ENCODE results near the gene HOXC11. TPM values are rescaled to one million over a fixed set of nuclear protein-coding genes. Genes with fewer than 3 reads are reported as not detected.

The HOXC11 gene
- total RNA-seq, 4 donors from 2014 or later: 0.20 to 0.63 (median 0.60) TPM; not detected in 1

DNA sequence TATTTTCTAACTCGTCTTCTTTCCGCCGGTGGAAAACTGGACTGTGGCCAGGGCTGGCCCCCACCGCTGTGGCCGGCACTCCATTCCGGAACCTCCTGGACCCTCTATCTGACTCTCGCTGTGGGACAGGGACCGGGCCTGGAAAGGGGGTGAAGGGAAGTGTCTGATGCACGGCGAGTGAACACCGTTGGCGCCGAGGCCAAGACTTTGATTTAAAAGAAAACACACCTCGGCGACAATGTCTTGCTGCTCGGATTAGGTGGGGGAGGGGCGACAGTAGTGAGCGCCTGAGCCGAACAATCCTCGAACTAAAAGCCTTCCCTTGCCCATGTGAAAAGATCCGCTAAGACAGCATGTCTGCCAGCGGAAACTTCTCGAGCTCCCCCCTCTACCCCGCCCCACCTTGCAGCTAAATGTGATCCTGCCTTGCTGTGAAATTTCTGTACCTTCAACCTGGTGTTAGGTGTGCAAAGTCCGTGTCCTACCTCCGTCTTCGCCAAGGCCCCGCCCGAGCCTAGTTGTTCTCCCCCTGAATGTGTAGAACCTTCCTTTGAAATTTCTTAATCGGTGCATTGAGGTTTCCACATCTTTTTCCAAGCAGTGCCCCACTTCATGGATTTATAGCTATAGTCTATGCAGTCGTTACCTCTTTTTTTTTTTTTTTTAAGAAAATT lies 2.7 kb downstream of the HOXC11 start:
- WGBS, 2 donors: 30 to 33% methylated on average over 31 of the region's 31 CpGs
- H3K4me3 ChIP-seq: peak overlapping the region in 2 of 4 donors; percentile 49
- H3K9me3 ChIP-seq: no peaks in the 10 kb centered on the region
- no peak for DNase-seq (ENCODE audit: low spot score in 2 of 2)
- TF ChIP-seq EP300 (IDR thresholded peaks at IDR 0.05) (no peak), POLR2A (IDR thresholded peaks at IDR 0.05) (no peak)
- TF ChIP-seq, protein P1, sequence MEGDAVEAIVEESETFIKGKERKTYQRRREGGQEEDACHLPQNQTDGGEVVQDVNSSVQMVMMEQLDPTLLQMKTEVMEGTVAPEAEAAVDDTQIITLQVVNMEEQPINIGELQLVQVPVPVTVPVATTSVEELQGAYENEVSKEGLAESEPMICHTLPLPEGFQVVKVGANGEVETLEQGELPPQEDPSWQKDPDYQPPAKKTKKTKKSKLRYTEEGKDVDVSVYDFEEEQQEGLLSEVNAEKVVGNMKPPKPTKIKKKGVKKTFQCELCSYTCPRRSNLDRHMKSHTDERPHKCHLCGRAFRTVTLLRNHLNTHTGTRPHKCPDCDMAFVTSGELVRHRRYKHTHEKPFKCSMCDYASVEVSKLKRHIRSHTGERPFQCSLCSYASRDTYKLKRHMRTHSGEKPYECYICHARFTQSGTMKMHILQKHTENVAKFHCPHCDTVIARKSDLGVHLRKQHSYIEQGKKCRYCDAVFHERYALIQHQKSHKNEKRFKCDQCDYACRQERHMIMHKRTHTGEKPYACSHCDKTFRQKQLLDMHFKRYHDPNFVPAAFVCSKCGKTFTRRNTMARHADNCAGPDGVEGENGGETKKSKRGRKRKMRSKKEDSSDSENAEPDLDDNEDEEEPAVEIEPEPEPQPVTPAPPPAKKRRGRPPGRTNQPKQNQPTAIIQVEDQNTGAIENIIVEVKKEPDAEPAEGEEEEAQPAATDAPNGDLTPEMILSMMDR (IDR thresholded peaks at IDR 0.05): no peak
- no peaks in the 10 kb centered on the region for H3K36me3 ChIP-seq
- peaks cover 0 to 40% (median 21%) of the 10 kb centered on the region in 4 donors for H3K4me1 ChIP-seq
- no peak overlapping the region for H3K27ac ChIP-seq
- peaks cover 0 to 99% of the 10 kb centered on the region in 2 donors for H3K27me3 ChIP-seq

DNA sequence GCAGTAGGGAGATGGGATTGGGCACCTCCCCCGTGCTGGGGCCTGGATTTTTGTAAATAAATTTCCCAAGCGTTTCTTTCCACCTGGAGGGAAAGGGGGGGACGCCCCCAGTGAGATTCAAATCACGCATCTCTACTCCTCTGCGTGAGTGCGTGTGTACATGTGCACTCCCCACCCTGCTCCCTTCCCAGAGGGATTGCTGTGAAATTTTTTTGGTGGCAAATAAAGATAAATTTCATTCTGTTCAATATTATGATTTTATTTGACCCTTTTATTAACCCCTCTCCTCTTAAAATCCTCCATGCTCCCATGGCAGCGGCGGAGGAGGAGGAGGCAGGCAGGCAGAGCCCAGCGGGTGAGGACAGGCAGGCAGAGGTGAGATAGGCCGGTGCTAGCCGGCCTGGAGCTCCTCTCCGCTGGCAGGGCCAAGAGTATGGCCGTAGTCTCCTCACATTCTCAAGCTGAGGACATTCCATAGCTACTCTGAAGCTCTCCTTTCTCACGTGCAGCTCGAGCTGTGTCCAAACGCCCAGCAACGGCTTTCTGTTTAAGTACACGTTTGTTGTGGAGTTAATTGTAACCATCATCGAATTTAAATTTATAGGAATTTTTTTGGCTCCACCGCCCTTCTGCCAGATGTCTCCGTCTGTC lies 3.4 kb downstream of the HOXC11 start:
- Histone ChIP-seq H3K27ac (no peak overlapping the region), H3K4me3 (no peak overlapping the region), H3K36me3 (no peaks in the 10 kb centered on the region), H3K27me3 (peaks cover 0 to 99% of the 10 kb centered on the region in 2 donors), H3K9me3 (no peaks in the 10 kb centered on the region), H3K4me1 (peaks cover 0 to 40% (median 21%) of the 10 kb centered on the region in 4 donors)
- TF ChIP-seq EP300 (IDR thresholded peaks at IDR 0.05) (no peak), POLR2A (IDR thresholded peaks at IDR 0.05) (no peak)
- TF ChIP-seq, protein P1 (IDR thresholded peaks at IDR 0.05): no peak
- DNase-seq (ENCODE audit: low spot score in 2 of 2): no peak
- WGBS, 2 donors: 61 to 70% methylated on average over 21 of the region's 21 CpGs

DNA sequence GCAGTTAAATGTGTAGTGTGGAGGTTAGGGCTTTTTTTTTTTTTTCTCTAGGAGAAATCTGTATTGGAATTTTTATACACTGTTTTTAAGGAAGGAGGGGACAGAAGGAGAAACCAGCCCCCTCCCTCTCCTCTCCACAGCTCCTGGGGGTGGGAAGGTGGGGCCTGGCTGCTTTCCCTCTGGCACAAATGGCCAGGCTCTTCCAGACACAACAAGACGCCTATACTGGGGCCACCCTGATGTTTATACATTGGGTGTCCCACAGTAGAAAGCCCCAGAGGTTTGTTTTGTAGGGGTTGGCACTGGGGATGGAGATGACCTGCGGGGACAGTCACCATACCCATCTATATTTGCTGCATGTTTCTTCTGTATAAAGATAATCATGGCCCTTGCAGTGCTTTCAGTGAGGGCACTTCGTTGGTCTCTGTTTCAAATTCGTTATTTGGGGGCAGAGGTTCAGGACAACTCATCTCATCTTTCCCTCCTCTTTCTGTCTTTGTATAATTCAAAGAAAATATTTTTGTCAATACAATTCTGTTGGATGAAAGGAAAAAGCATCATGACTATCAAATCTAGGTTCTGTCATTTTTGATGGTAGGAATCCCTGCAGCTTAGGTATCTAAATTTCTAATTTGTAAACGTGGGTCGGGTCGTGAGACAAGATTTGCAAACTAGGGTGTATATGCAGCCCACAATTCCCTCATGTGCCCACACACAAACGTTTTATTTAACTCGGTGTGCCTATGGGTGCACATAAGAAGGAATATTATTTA lies 4.1 kb downstream of the HOXC11 start:
- WGBS, 2 donors: 59 to 64% methylated on average over 9 of the region's 9 CpGs

DNA sequence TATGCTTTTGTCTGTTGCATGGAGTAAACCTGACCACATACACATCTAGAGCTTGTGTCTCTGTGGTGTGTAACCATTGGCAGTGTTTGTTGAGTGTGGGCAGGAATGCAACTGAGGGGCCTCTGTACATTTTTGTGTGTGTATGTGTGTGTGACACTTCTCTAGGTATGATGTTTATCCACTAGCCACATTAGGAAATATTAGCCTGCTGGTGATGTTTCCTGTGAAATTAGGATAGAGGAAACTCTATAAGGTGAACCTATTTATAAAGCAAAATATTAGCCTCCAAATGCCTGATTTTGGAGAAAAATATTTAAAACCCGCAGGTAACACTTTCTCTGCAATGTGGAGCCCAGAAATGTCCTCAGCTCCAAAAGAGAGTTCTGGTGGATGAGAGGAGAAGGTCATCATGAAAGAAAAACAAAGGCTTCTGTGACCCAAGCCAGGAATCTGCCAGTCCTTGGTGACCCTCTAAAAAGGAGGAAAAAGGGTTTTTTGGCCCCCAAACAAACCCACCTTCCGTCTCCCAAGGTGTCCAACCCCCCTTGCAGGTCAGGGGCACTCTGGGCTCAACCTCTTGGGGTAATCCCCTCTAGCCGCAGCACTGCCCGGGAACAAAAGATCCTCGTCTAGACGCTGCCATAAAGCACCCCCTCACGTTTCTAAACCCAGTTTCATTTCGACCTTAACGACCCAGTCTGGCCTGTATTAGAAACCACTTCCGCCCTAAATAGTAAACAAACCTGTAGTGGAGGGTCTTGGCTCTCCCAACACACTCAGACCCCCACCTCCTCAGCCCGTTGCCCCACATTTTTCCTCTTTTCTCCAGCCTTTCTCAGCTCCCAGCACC lies 4.9 kb downstream of the HOXC11 start:
- Histone ChIP-seq H3K27me3 (peaks cover 0 to 99% of the 10 kb centered on the region in 2 donors), H3K36me3 (no peaks in the 10 kb centered on the region), H3K4me3 (no peak overlapping the region), H3K27ac (no peak overlapping the region), H3K9me3 (no peaks in the 10 kb centered on the region), H3K4me1 (peaks cover 0 to 34% (median 21%) of the 10 kb centered on the region in 4 donors)
- TF ChIP-seq, protein P1 (IDR thresholded peaks at IDR 0.05): no peak
- TF ChIP-seq POLR2A (IDR thresholded peaks at IDR 0.05) (no peak), EP300 (IDR thresholded peaks at IDR 0.05) (no peak)
- 30 to 39% methylated on average over 11 of the region's 11 CpGs for WGBS, 2 donors
- DNase-seq (ENCODE audit: low spot score in 2 of 2): no peak

More for the DNA sequence above, 4.1 kb downstream of the HOXC11 start:
- Histone ChIP-seq H3K9me3 (no peaks in the 10 kb centered on the region), H3K36me3 (no peaks in the 10 kb centered on the region), H3K4me1 (peaks cover 0 to 40% (median 21%) of the 10 kb centered on the region in 4 donors), H3K27me3 (peaks cover 0 to 99% of the 10 kb centered on the region in 2 donors), H3K4me3 (no peak overlapping the region), H3K27ac (no peak overlapping the region)
- TF ChIP-seq EP300 (IDR thresholded peaks at IDR 0.05): no peak
- TF ChIP-seq, protein P1 (IDR thresholded peaks at IDR 0.05): no peak
- no peak for TF ChIP-seq POLR2A (IDR thresholded peaks at IDR 0.05)
- no peak for DNase-seq (ENCODE audit: low spot score in 2 of 2)

All from tibial nerve (tissue), 4 donors.